ENCODE measurements around the gene RALGAPB.
"Not testable (repeated sequence)": the region's sequence is repeated elsewhere in the genome, so short reads cannot be mapped to it uniquely, and the experiment has no call there.

The RALGAPB gene

GRCh38 chr20:38447251-38447661 lies 25.4 kb upstream of the RALGAPB start:
- no peak for DNase-seq (ENCODE audit: low spot score)

- no peak for DNase-seq (ENCODE audit: low spot score)
These were observed 24.5 kb upstream of the RALGAPB start for GRCh38 chr20:38447931-38448675.

- DNase-seq (ENCODE audit: low spot score): no peak
These were observed 23.6 kb upstream of the RALGAPB start for GRCh38 chr20:38449046-38449445.

- no peak for DNase-seq (ENCODE audit: low spot score)
These were observed 22.1 kb upstream of the RALGAPB start for GRCh38 chr20:38450412-38450975.

GRCh38 chr20:38452880-38453624 lies 19.6 kb upstream of the RALGAPB start:
- DNase-seq (ENCODE audit: low spot score): no peak

GRCh38 chr20:38453941-38454340 lies 18.7 kb upstream of the RALGAPB start:
- no peak for DNase-seq (ENCODE audit: low spot score)

- no peak for DNase-seq (ENCODE audit: low spot score)
These were observed 17.8 kb upstream of the RALGAPB start for GRCh38 chr20:38454556-38455473.

GRCh38 chr20:38458314-38458713 lies 14.3 kb upstream of the RALGAPB start:
- DNase-seq (ENCODE audit: low spot score): no peak

- DNase-seq (ENCODE audit: low spot score): peak; percentile 39
These were observed 12.5 kb upstream of the RALGAPB start for GRCh38 chr20:38460040-38460623.

- DNase-seq (ENCODE audit: low spot score): not testable (repeated sequence)
These were observed 12.0 kb upstream of the RALGAPB start for GRCh38 chr20:38460631-38461030.

- DNase-seq (ENCODE audit: low spot score): not testable (repeated sequence)
These were observed 11.5 kb upstream of the RALGAPB start for GRCh38 chr20:38461167-38461566.

- DNase-seq (ENCODE audit: low spot score): not testable (repeated sequence)
These were observed 11.1 kb upstream of the RALGAPB start for GRCh38 chr20:38461569-38461968.

GRCh38 chr20:38466171-38466570 lies 6.5 kb upstream of the RALGAPB start:
- no peak for DNase-seq (ENCODE audit: low spot score)

- no peak for DNase-seq (ENCODE audit: low spot score)
These were observed 5.7 kb upstream of the RALGAPB start for GRCh38 chr20:38466983-38467382.

- DNase-seq (ENCODE audit: low spot score): no peak
These were observed 1.4 kb upstream of the RALGAPB start for GRCh38 chr20:38471245-38471644.

GRCh38 chr20:38471987-38472512 lies 593 bp upstream of the RALGAPB start:
- no peak for DNase-seq (ENCODE audit: low spot score)

- DNase-seq (ENCODE audit: low spot score): no peak
These were observed 738 bp downstream of the RALGAPB start for GRCh38 chr20:38473367-38473795.

- DNase-seq (ENCODE audit: low spot score): no peak
These were observed 5.1 kb downstream of the RALGAPB start for GRCh38 chr20:38477747-38478146.

- no peak for DNase-seq (ENCODE audit: low spot score)
These were observed 7.0 kb downstream of the RALGAPB start for GRCh38 chr20:38479596-38479995.

GRCh38 chr20:38485041-38485440 lies 12.4 kb downstream of the RALGAPB start:
- DNase-seq (ENCODE audit: low spot score): no peak

- DNase-seq (ENCODE audit: low spot score): no peak
These were observed 16.5 kb downstream of the RALGAPB start for GRCh38 chr20:38489181-38489580.

Measured in iPS-NIHi11 (cell line).